Uterus (tissue), 4 donors: ENCODE measurements around the gene ADORA2A. TPM values are rescaled to one million over a fixed set of nuclear protein-coding genes. Genes with fewer than 3 reads are reported as not detected.

Source experiments
- DNase-seq, 2 donors: peaks; one replicate each; pipeline ENCODE4 v3.0.0-alpha.2; 2019 to 2020
- H3K27ac ChIP-seq, 2 donors: fragments of 200-600 bp; sonication (generic); 1 replicate in 1 of 2; 2 replicates in 1 of 2; pipeline ENCODE4 v1.5.1; 2016 to 2018
- H3K27me3 ChIP-seq, 2 donors: fragments of 200-600 bp; sonication (generic); one replicate each; pipeline ENCODE4 v1.5.1; 2018 to 2019; ENCODE audit warnings: control low read depth in 1 of 2
- H3K36me3 ChIP-seq, 2 donors: fragments of 200-600 bp; sonication (generic); one replicate each; pipeline ENCODE4 v1.5.1; 2019; ENCODE audit warnings: control low read depth in 1 of 2
- H3K4me1 ChIP-seq, 2 donors: fragments of 200-600 bp; sonication (generic); one replicate each; pipeline ENCODE4 v1.5.1; 2018 to 2019; ENCODE audit warnings: control low read depth in 1 of 2
- H3K4me3 ChIP-seq, 2 donors: fragments of 200-600 bp; sonication (generic); 1 replicate in 1 of 2; 2 replicates in 1 of 2; pipeline ENCODE4 v1.5.1; 2018 to 2019; ENCODE audit warnings: mild to moderate bottlenecking in 1 of 2
- H3K9me3 ChIP-seq, 2 donors: fragments of 200-600 bp; sonication (generic); one replicate each; pipeline ENCODE4 v1.5.1; 2019; ENCODE audit warnings: control low read depth in 1 of 2
- POLR2A ChIP-seq, 2 donors: fragments of 450-650 bp; IDR thresholded peaks; one replicate each; pipeline ENCODE4 v1.6.1; 2016; ENCODE audit warnings: antibody characterized with exemption in 2 of 2, mild to moderate bottlenecking in 1 of 2, moderate library complexity in 1 of 2
- intact Hi-C: fragments of 100-400 bp; cut with DNase I; formaldehyde crosslinking; loops from one replicate; pipeline ENCODE4 v1.15.1; 2023; ENCODE audit warnings: low total_unique reads
- total RNA-seq, 4 donors: library from RNA; depleted of rRNA in 3 of 4; stranded (reverse); fragments of >200 nt in 3 of 4; gene quantifications; one replicate each; pipeline versions ENCODE4 v1.1.0 to v1.2.4, GENCODE V29; 2014 to 2023
- TF ChIP-seq, protein P1 (sequence below), 4 experiments: fragments of 200-600 bp in 2 of 4; fragments of 450-650 bp in 2 of 4; sonication (generic) in 2 of 4; IDR thresholded peaks; one replicate each; pipeline ENCODE4 v1.5.1; 2016 to 2019; ENCODE audit warnings: antibody characterized with exemption in 4 of 4, mild to moderate bottlenecking in 2 of 4, moderate library complexity in 1 of 4
- donor health status: DM: yes; HTN: yes; CAD: no.

ADORA2A gene
- total RNA-seq, 4 donors from 2014 or later, result 3.3 to 9.9 (median 8.9) TPM; not detected in 1

GRCh38 chr22:24474649-24475255 lies 47.4 kb downstream of the ADORA2A start:
- no peaks in the 10 kb centered on the region for H3K36me3 ChIP-seq
- no peaks in the 10 kb centered on the region for H3K27me3 ChIP-seq
- no peak for DNase-seq
- H3K4me1 ChIP-seq, result no peaks in the 10 kb centered on the region
- TF ChIP-seq, protein P1, sequence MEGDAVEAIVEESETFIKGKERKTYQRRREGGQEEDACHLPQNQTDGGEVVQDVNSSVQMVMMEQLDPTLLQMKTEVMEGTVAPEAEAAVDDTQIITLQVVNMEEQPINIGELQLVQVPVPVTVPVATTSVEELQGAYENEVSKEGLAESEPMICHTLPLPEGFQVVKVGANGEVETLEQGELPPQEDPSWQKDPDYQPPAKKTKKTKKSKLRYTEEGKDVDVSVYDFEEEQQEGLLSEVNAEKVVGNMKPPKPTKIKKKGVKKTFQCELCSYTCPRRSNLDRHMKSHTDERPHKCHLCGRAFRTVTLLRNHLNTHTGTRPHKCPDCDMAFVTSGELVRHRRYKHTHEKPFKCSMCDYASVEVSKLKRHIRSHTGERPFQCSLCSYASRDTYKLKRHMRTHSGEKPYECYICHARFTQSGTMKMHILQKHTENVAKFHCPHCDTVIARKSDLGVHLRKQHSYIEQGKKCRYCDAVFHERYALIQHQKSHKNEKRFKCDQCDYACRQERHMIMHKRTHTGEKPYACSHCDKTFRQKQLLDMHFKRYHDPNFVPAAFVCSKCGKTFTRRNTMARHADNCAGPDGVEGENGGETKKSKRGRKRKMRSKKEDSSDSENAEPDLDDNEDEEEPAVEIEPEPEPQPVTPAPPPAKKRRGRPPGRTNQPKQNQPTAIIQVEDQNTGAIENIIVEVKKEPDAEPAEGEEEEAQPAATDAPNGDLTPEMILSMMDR (IDR thresholded peaks at IDR 0.05), result no peak
- intact Hi-C loops, result no loop called here
- no peak overlapping the region for H3K4me3 ChIP-seq
- no peaks in the 10 kb centered on the region for H3K9me3 ChIP-seq
- H3K27ac ChIP-seq, result no peak overlapping the region

DNA sequence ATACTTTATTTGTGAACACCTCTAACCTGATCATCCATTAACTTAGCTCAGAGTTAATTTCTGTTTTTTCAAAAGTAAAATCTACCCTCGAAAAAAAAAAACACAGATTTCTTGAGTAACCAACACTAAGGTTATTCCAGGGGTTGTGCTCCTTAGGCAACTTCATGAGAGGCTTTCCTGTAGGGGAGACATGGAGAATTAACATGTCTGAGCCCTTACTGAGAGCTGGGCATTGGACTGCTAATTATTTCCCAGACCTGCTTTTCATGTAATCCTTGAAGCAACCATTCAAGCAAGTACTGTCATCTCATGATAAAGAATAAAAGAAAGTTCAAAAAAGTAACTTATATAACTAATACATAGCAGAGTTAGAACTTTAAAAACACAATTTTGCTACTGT lies 54.2 kb downstream of the ADORA2A start:
- H3K4me3 ChIP-seq, result no peak overlapping the region
- TF ChIP-seq, protein P1 (IDR thresholded peaks at IDR 0.05), result no peak
- TF ChIP-seq POLR2A (IDR thresholded peaks at IDR 0.05), result no peak
- H3K27me3 ChIP-seq, result no peaks in the 10 kb centered on the region
- no peaks in the 10 kb centered on the region for H3K4me1 ChIP-seq
- no peak for DNase-seq
- H3K27ac ChIP-seq, result no peak overlapping the region
- no peaks in the 10 kb centered on the region for H3K36me3 ChIP-seq
- H3K9me3 ChIP-seq, result no peaks in the 10 kb centered on the region
- intact Hi-C loops, result no loop called here

DNA sequence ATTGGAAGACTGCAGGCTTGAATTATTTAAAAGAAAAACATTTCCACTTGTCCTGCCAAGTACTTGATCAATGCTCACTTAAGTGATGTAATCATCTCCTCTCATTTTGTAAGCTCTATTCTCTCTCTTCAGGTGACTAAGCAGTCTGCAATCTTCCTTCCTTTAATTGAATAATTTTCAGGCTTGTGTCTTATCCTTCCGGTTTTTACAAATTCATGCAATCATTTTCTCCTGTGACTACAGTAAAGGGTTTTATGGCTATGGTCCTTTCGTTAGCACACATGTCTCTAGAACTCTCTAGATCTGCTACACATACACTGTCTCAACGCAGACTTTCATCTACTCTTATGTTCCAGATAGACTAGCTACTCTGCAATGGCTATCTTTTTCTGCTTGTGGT lies 55.2 kb downstream of the ADORA2A start:
- no peak for DNase-seq
- TF ChIP-seq POLR2A (IDR thresholded peaks at IDR 0.05), result no peak
- TF ChIP-seq, protein P1 (IDR thresholded peaks at IDR 0.05), result no peak
- Histone ChIP-seq H3K9me3 (no peaks in the 10 kb centered on the region), H3K27me3 (no peaks in the 10 kb centered on the region), H3K36me3 (no peaks in the 10 kb centered on the region), H3K27ac (no peak overlapping the region), H3K4me1 (no peaks in the 10 kb centered on the region), H3K4me3 (no peak overlapping the region)
- intact Hi-C loops, result no loop called here

- TF ChIP-seq POLR2A (IDR thresholded peaks at IDR 0.05), result no peak
- TF ChIP-seq, protein P1 (IDR thresholded peaks at IDR 0.05), result no peak
- no peak for DNase-seq
- intact Hi-C loops, result no loop called here
- no peaks in the 10 kb centered on the region for H3K27me3 ChIP-seq
- no peaks in the 10 kb centered on the region for H3K4me1 ChIP-seq
- H3K4me3 ChIP-seq, result no peak overlapping the region
- no peak overlapping the region for H3K27ac ChIP-seq
- H3K9me3 ChIP-seq, result no peaks in the 10 kb centered on the region
- H3K36me3 ChIP-seq, result no peaks in the 10 kb centered on the region
Measured at GRCh38 chr22:24482998-24483397, 55.6 kb downstream of the ADORA2A start.

- TF ChIP-seq, protein P1 (IDR thresholded peaks at IDR 0.05), result no peak
- TF ChIP-seq POLR2A (IDR thresholded peaks at IDR 0.05), result no peak
- Histone ChIP-seq H3K4me3 (no peak overlapping the region), H3K36me3 (no peaks in the 10 kb centered on the region), H3K27me3 (no peaks in the 10 kb centered on the region), H3K9me3 (no peaks in the 10 kb centered on the region), H3K27ac (no peak overlapping the region), H3K4me1 (no peaks in the 10 kb centered on the region)
- DNase-seq, result no peak
- intact Hi-C loops, result no loop called here
Measured at GRCh38 chr22:24483976-24484545, 56.7 kb downstream of the ADORA2A start.
